SKM-1 (cell line): ENCODE measurements around the gene WDR27.
"Not testable (repeated sequence)": the region's sequence is repeated elsewhere in the genome, so short reads cannot be mapped to it uniquely, and the experiment has no call there.

ENCODE experiments used
- DNase-seq: peaks from one replicate; lab custom pipeline; 2025; ENCODE audit not compliant: unreplicated experiment; lab: John Stamatoyannopoulos, UW

The WDR27 gene

GRCh38 chr6:169710009-169710408 lies 8.2 kb upstream of the WDR27 start:
- DNase-seq: no peak

- DNase-seq: no peak
Observed at GRCh38 chr6:169709293-169709692, 7.5 kb upstream of the WDR27 start.

DNA sequence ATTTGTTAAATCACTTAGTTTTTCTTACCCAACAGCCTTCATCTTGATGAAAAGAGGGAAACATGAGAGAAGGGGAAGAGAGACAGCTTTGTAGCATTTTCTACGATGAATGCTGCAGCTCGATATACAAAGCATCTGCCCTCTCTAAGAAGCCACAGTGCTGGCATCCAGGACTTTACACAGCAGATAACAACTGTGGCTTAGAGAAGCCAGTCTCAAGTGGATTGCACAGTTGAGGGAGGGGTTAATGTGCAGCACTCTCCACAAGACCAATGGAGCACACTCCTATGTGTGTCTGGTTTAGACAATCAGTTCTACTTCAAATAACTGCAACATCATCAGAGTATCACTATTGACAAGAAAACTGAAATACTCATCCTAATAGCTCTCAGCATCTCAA lies 5.9 kb upstream of the WDR27 start:
- no peak for DNase-seq

- DNase-seq: no peak
Observed at GRCh38 chr6:169702840-169703246, 1.0 kb upstream of the WDR27 start.

GRCh38 chr6:169701311-169701953 lies 397 bp downstream of the WDR27 start:
- DNase-seq: no peak

GRCh38 chr6:169700296-169700695 lies 1.5 kb downstream of the WDR27 start:
- peak; percentile 40 for DNase-seq

- DNase-seq: not testable (repeated sequence)
Observed at GRCh38 chr6:169697115-169697514, 4.7 kb downstream of the WDR27 start.

- DNase-seq: no peak
Observed at GRCh38 chr6:169695131-169695530, 6.7 kb downstream of the WDR27 start.

DNA sequence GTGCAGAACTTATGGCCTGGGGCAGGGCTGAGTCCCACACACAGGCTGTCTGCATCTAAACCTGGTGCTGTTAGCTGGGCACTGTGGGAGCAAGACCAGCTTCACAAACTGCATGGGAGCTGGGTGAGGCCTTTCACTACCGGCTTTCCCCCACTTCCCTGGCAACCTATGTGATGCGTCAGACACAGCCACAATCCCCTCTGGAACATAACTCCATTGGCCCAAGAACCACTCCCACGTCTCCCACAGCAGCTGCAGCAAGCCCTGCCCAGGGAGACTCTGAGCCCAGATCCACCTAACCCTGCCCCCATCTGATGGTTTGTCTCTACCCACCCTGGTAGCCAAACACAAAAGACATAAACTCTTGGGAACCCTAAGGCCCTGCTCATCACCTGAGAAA lies 9.3 kb downstream of the WDR27 start:
- no peak for DNase-seq

- DNase-seq: no peak
Observed at GRCh38 chr6:169691260-169691659, 10.6 kb downstream of the WDR27 start.

GRCh38 chr6:169689287-169689686 lies 12.5 kb downstream of the WDR27 start:
- no peak for DNase-seq

DNA sequence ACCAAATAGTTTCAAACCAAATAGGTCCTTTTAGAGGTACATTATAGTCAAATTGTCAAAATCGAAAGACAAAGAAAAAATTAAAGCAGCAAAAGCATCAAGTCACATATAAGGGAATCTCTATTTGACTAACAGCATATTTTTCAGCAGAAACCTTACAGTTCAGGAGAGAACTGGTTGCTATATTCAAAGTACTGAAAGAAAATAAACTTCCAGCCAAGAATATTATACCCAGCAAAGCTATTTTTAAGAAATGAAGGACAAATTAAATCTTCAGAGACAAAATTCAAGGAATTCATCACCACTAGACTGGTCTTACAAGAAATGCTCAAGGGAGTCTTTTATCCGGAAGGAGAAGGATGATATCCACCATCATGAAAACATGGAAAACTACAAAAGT lies 16.0 kb downstream of the WDR27 start:
- no peak for DNase-seq

- no peak for DNase-seq
Observed at GRCh38 chr6:169684056-169684455, 17.8 kb downstream of the WDR27 start.

- DNase-seq: no peak
Observed at GRCh38 chr6:169678342-169678741, 23.5 kb downstream of the WDR27 start.

- DNase-seq: no peak
Observed at GRCh38 chr6:169677096-169677495, 24.7 kb downstream of the WDR27 start.

DNA sequence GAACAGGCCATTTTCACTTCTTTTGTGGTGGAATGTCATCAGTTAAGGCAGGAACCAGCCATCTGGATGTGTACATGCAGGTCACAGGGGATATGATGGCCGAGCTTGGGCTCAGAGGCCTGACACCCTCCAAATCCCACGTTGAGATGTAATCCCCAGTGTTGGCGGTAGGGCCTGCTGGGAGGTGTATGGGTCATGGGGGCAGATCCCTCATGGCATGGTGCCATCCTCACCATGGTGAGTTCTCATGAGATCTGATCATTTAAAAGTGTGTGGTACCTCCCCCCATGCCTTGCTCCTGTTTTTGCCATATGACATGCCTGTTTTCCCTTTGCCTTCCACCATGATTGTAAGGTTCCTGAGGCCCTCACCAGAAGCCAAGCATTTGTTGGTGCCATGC lies 26.8 kb downstream of the WDR27 start:
- DNase-seq: no peak

DNA sequence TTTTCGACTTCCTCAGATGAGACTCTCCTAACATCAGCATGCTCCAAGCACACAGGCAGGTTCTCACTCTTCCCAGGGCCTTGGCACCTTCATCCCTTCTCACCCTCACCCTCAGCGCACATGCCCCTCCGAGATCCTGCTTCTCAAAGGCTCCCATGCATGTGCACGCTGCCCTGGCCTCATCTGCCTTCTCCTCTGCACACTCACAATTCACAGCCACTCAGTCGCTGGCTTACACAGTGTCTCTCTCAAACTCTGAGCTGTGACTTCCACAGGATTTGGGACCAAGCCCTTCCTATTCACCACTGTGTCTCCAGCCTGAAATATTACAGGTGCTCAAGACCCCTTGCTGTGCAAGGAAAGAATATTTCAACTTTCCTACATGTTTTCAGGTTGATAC lies 30.3 kb downstream of the WDR27 start:
- no peak for DNase-seq

DNA sequence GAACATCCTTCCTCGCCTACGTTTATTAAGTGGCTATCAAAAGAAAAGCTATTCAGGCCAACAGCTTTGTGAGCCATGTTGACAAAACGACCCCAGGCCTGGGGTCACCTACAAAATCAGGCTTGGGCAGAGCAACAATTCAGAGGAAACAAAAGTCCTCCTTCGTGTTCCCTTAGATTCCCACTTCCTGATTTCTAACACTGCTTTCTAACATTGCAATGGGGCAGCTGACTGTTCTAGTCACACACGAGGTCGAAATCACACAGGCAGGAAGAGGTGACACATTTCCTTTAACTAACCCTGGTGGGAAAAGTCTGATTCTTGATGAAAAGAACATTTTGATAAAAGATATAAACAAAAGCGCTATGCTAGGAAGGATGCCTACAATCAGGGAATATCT lies 31.9 kb downstream of the WDR27 start:
- DNase-seq: no peak

DNA sequence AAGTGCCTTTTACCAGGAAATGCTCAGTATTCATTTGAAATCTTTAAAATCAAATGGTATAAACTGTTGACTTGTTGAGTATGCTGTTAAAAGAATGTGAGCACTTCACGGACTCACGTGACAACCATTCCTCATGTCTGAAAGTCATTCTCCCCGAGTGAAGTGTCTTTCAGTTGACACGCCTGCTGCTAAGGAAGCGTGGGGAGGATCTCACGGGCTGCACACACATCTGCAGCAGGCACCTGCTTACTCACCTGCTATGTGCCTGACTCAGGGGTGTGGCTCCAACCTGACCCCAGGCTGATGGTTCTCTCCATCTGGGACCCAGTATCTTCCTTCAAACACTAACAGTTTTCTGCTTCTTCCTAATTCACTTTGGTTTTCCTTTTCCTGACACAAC lies 32.7 kb downstream of the WDR27 start:
- DNase-seq: no peak

- DNase-seq: no peak
Observed at GRCh38 chr6:169668203-169668847, 33.5 kb downstream of the WDR27 start.

DNA sequence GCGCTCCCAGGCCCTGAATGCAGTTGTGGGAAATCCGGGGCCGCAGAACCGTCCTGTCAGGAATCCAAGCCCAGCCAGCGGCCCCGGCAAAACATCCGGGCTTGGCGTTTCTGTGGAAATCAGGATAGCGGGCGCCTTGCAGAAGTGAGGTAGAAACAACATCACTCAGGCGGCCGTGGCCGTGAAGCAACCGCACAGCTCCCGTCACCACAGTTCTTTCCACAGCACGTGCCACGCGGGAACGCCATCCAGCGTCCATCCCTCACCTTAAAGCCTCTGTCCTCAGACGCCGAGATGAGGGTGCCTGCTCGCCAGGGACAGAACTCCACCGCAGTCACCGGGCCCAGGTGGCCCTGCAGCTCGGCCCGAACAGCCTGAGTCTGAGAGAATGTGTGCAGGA lies 34.1 kb downstream of the WDR27 start:
- DNase-seq: no peak

DNA sequence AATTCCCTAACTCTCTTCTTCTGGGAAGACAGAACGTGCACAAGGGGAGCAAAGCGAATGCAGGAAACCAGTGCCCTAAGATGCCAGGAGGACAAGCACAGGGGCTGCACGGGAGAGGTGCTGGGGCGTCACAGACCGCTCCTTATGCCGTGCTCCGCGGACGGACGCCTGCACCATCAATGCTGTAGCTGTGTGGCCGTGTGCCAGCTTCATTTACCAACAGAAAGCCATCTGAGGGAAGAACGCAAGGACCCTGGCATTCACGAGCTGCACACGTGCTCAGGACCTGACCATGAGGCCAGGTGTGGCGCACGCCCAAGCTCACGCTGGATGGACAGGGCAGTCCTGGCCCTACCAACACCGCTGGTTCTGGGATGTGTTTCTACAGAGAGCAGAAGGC lies 35.4 kb downstream of the WDR27 start:
- no peak for DNase-seq

GRCh38 chr6:169665289-169665688 lies 36.5 kb downstream of the WDR27 start:
- no peak for DNase-seq
